ENCODE data around the gene LEAP2.
"Not testable (repeated sequence)": the region's sequence is repeated elsewhere in the genome, so short reads cannot be mapped to it uniquely, and the experiment has no call there.

DNA sequence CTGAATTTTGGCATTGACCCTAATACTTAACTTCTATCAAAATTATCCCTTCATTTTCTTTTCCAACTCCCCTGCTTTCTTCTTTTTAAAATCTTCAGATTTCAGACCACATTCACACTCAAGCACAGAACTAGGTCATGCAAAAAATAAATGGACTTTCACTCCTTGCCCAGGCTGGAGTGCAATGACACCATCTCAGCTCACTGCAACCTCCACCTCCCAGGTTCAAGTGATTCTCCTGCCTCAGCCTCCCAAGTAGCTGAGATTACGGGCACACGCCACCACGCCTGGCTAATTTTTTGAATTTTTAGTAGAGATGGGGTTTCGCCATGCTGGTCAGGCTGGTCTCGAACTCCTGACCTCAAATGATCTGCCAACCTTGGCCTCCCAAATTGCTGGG lies 18.5 kb upstream of the LEAP2 start:
- TF ChIP-seq, protein P1, sequence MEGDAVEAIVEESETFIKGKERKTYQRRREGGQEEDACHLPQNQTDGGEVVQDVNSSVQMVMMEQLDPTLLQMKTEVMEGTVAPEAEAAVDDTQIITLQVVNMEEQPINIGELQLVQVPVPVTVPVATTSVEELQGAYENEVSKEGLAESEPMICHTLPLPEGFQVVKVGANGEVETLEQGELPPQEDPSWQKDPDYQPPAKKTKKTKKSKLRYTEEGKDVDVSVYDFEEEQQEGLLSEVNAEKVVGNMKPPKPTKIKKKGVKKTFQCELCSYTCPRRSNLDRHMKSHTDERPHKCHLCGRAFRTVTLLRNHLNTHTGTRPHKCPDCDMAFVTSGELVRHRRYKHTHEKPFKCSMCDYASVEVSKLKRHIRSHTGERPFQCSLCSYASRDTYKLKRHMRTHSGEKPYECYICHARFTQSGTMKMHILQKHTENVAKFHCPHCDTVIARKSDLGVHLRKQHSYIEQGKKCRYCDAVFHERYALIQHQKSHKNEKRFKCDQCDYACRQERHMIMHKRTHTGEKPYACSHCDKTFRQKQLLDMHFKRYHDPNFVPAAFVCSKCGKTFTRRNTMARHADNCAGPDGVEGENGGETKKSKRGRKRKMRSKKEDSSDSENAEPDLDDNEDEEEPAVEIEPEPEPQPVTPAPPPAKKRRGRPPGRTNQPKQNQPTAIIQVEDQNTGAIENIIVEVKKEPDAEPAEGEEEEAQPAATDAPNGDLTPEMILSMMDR (IDR thresholded peaks at IDR 0.05): not testable (repeated sequence)
- TF ChIP-seq TEAD4 (IDR thresholded peaks at IDR 0.05; ENCODE audit: borderline replicate concordance, insufficient read depth); POLR2AphosphoS5 (IDR thresholded peaks at IDR 0.05; ENCODE audit: low read depth, low read length); EZH2phosphoT487 (IDR thresholded peaks at IDR 0.05; ENCODE audit: borderline replicate concordance, low read depth); SMC3 (IDR thresholded peaks at IDR 0.05; ENCODE audit: low read depth, low read length); JUND (IDR thresholded peaks at IDR 0.05); REST (IDR thresholded peaks at IDR 0.05; ENCODE audit: low read depth, low read length); ZBTB33 (IDR thresholded peaks at IDR 0.05; ENCODE audit: borderline replicate concordance, low read depth); YY1 (IDR thresholded peaks at IDR 0.05; ENCODE audit: low read depth); RCOR1 (IDR thresholded peaks at IDR 0.05; ENCODE audit: low read length): not testable (repeated sequence)
- TF ChIP-seq, protein P2, sequence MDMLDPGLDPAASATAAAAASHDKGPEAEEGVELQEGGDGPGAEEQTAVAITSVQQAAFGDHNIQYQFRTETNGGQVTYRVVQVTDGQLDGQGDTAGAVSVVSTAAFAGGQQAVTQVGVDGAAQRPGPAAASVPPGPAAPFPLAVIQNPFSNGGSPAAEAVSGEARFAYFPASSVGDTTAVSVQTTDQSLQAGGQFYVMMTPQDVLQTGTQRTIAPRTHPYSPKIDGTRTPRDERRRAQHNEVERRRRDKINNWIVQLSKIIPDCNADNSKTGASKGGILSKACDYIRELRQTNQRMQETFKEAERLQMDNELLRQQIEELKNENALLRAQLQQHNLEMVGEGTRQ (IDR thresholded peaks at IDR 0.05; ENCODE audit: borderline replicate concordance, low read depth, low read length): not testable (repeated sequence)
- TF ChIP-seq, protein P3, sequence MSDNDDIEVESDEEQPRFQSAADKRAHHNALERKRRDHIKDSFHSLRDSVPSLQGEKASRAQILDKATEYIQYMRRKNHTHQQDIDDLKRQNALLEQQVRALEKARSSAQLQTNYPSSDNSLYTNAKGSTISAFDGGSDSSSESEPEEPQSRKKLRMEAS (IDR thresholded peaks at IDR 0.05; ENCODE audit: low read depth): not testable (repeated sequence)
